GM21619 (cell line): ENCODE results near the gene SKAP2.
"Not testable (repeated sequence)": the region's sequence is repeated elsewhere in the genome, so short reads cannot be mapped to it uniquely, and the experiment has no call there.

ENCODE experiments used
- ATAC-seq: cut with Tn5 transposase; IDR thresholded peaks from one replicate; pipeline ENCODE4 v1.9.1; 2021; ENCODE audit not compliant: unreplicated experiment

Gene SKAP2

GRCh38 chr7:26857506-26858240 is 6.7 kb downstream of the SKAP2 start:
- no peak for ATAC-seq

GRCh38 chr7:26857170-26857505 is 7.3 kb downstream of the SKAP2 start:
- ATAC-seq = no peak

GRCh38 chr7:26856176-26856985 is 8.0 kb downstream of the SKAP2 start:
- ATAC-seq = no peak

GRCh38 chr7:26854876-26855855 is 9.2 kb downstream of the SKAP2 start:
- ATAC-seq = no peak

- no peak for ATAC-seq
Measured at GRCh38 chr7:26853788-26854393, 10.5 kb downstream of the SKAP2 start.

- no peak for ATAC-seq
Measured at GRCh38 chr7:26850193-26850651, 14.2 kb downstream of the SKAP2 start.

- no peak for ATAC-seq
Measured at GRCh38 chr7:26843705-26844104, 20.7 kb downstream of the SKAP2 start.

- no peak for ATAC-seq
Measured at GRCh38 chr7:26842897-26843296, 21.5 kb downstream of the SKAP2 start.

- ATAC-seq = no peak
Measured at GRCh38 chr7:26841003-26841739, 23.2 kb downstream of the SKAP2 start.

GRCh38 chr7:26836793-26837192 is 27.6 kb downstream of the SKAP2 start:
- ATAC-seq = not testable (repeated sequence)

- no peak for ATAC-seq
Measured at GRCh38 chr7:26815426-26815825, 49.0 kb downstream of the SKAP2 start.

- ATAC-seq = no peak
Measured at GRCh38 chr7:26813432-26813831, 51.0 kb downstream of the SKAP2 start.

GRCh38 chr7:26794541-26794940 is 69.8 kb downstream of the SKAP2 start:
- ATAC-seq = no peak

GRCh38 chr7:26792576-26792975 is 71.8 kb downstream of the SKAP2 start:
- ATAC-seq = no peak

- no peak for ATAC-seq
Measured at GRCh38 chr7:26792006-26792405, 72.4 kb downstream of the SKAP2 start.

GRCh38 chr7:26789481-26790184 is 74.8 kb downstream of the SKAP2 start:
- no peak for ATAC-seq

GRCh38 chr7:26787701-26788100 is 76.7 kb downstream of the SKAP2 start:
- ATAC-seq = no peak

GRCh38 chr7:26784118-26784517 is 80.3 kb downstream of the SKAP2 start:
- ATAC-seq = no peak

GRCh38 chr7:26782501-26782900 is 81.9 kb downstream of the SKAP2 start:
- no peak for ATAC-seq
